NCI-H226 (cell line): ENCODE measurements around the gene CLBA1.
"Not testable (repeated sequence)": the region's sequence is repeated elsewhere in the genome, so short reads cannot be mapped to it uniquely, and the experiment has no call there.

Experiments used
- DNase-seq: peaks from one replicate; pipeline ENCODE4 v3.0.0-alpha.2; 2015

Gene CLBA1

DNA sequence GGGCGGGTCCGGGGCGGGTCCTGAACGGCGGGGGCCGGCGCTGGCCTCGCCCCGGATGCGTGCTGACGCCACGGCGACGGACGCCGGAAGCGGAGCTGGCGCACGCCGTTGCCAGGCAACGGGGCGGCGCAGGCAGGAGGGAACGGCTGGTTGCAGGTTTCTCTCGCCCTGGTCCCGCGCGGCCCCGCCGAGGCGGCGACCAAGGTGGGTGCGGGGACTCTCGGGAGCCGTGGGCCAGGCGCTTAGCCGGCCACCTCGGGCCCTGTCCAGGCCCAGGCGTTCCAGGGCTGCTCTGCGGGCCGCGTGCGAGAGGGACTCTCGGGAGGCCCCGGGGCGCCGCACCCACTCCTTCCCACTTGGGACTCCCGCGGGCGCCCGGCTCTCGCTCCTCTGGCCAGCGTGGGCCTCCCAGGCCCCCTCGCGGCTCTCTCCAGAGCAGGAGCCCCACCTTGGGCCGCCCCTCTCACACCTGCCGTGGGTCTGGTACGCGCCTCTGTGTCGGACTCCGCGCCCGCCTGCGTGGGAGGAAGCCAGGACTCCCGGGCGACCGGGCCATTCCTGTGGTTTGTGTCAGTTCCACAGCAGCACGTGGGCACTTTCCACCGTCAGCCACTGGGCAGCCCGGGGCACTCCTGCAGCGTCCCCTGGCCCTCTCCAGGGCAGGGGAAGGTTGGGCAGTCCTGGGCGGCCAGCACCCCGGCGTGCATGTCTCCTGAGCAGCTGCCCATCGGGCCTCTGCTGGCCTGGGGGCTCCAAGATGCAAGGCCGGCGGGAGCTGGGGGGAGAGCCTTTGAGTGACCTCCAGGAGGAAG lies at the start of gene CLBA1:
CLBA1 (plus strand) TSS at position 114 of the 812 bp plus-strand sequence; CDS start at position 758, 644 bp downstream.
- DNase-seq, result peak; percentile 89

DNA sequence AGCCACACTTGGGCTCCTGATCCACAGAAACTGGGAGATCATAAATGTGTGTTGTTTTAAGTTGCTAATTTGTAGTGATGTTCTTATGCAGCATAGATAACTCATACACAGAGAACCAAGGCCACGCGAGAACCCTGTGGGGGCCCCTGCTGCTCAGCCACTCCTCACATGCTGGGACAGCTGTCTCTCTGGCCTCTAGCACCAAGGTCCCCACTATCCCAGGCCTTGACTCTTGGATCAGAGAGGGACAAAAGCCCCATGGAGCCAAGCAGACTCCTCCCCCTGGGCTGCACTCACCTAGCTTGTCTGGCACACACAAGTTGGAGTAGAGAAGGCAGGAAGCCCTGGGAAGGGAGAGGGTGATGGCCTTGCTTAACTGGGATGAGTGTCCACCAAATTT lies 49.6 kb upstream of the CLBA1 start:
- no peak for DNase-seq

DNA sequence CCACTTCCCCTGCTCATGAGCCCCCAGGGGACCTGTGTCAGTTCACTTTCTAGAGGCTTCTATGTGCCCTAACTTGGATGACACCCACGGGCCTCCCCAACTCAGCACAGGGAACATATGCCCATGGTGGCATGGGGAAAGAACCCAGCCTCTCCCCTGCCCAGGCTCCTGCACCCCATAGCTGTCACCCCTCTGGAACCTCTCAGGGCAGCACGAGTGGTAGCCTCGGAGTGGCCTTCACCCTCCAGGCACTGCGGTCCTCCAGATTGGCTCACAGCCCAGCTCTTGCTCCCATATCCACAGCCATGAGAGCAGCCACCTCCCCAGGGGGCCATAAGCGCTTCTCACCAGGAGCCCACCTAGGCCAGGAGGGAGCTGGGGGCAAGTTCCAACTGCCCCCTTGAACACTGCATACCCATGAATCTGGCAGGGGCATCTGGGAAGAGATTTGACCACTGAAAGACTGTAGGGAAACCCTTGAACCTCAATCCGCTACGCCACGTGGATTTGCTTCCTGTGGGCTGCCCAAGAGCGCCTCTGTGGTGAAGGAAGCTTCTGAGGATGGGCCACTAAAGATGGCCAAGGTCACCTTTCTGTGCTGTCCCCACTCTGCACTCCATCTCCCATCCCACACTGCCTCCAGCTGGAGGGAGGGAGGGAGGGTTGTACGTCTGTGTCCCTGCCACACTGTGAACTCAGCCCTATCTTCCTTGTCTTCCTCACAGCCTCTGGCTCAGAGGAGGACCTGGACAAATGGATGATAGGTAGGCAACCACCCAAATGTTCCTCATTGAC lies 49.0 kb upstream of the CLBA1 start:
- DNase-seq, result no peak

DNA sequence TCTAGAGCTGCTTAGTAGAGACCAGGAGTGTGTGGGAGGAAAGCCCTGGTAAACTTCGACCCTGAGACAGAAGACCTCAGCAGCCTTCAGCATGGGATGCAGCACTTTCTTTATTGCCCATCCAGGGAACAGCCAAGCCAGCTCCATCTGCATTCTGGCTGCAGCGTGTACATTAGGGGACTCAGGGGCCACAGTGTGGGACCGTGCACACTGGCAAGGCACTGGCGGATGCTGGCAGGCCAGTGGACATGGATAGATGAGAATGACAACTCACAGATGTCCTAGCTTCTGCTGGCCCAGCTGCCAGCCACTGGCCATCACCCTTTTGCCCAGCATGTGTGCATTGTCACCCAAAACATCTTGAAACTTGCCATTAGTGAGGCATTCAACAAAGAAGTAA lies 48.4 kb upstream of the CLBA1 start:
- no peak for DNase-seq

DNA sequence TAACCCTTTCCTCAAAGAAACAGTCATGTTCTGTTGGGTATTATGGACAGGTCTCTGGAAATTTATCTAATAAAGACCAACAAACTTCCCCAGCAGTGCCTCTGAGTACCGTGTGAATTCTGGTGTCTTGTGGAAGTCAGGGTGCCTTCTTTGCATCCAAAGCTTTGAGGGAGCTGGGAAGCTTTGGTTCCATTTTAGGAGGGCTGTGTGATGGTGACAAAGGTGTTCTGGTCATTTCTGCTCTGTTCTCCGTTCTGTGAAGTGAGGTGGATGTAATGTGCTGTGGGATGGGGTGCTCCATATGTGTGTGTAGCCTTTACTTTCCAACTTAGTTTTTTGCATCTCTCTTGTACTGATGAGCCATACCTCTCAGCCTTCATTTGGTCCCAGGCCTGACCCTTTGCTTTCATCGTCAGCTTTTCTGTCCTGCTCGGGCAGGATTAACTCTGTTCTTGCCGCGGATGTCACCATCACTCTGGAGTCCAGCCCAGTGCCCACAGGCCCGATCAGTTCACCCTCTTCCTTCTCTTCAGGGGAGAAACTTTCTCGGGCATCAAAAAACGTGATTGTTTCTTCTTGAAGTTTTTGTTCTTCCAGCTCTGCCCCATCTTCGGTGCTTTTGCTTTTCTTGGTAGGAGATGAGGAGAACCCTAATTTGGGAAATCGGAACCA lies 47.8 kb upstream of the CLBA1 start:
- no peak for DNase-seq

DNA sequence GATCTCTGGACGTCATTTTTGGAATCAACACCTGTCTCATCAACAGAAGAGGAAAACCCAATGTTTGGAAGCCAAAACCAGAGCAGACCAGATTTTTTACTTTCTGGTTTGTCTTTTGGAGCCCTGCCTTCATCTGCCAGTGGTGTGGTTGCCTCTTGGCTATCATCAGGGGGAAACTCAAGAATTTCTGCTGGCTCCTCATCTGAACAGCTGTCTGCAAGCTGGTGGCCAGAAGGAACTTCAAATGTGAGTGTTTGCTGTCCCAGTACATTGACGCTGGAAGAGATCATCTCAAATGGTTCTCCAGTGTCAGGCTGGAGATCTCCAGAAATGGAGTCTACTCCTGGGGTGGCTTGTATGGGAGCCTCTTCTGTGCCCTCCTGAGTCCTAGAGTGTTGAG lies 47.2 kb upstream of the CLBA1 start:
- no peak for DNase-seq

DNA sequence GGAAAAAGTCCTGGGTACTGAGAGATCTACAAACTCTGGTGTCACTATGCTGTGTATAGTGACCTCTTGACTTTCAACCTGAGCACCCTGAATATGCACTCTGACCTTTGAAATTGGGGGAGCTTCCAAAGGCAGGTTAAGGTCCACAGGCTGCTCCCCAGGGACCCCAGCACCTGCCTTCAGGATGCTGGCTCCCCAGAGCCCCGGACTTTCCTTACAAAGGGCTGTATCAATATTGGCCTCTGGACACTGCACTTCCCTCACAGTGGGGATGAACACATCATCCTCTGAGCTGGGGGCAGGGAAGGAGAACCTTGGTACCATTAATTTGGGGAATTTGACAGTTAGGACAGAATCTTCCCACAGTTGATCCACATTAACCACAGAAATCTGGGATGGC lies 46.6 kb upstream of the CLBA1 start:
- DNase-seq, result no peak

DNA sequence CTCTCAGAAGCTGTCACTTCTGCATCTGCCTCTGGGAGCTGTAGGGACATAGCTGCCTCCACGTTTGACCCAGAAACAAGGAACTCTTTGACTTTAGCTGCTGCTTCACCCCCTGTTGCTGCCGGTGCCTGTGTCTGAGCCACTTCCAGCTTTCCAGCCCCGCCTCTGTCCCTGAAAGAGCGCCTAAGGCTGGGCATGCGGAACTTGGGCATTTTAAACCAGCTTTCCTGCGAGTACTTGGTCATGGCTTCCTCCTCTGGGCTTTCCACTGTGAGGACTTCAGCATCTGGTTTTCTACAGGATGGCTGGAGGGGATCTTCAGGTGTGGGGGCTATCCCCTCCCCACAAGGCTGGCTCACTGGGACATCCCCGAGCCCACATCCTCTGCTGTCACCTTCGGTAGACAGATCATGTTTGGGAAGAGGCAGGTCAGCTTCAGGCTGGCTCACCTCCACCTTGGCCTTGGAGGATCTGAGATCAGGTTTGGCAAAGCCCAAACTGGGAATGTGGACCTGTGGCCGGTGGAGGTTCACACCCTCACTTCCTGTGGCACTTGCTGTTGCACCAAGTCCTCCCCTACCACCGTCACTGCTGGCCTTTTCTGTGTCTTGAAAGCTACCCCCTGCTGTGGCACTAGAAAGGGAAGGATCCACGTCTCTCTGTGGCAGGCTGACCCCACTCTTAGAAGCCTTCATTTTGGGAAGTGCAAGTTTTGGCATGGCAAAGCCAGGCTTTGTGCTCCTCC lies 45.8 kb upstream of the CLBA1 start:
- DNase-seq, result no peak

DNA sequence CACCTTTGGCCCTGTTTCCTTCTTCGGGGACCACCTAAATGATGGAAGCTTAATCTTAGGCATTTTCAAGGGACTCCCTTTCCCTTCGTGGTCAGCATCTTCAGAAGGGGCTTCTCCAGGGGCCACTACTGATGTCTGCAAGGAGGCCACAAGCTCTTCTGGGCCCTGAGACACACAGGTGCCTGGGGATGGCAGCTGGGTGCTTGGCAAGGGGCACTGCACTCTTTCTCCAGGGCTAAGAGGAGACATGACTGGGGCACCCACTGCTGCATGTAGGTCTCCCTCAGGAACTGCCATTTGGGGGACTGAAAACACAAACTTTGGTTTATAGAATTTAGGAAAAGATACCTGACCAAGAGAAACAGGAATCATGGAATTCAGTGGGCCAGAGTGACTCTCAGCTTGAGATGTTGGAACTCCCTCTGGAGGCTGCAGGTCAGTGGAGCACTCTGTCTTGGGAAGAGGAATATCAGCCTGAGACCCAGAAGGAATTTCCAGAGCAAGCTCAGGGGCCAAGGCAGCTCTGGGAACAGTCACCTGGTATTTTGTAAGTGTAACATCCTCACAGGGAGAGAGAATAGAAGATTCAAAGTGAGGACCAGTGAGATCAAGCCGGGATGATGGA lies 45.0 kb upstream of the CLBA1 start:
- DNase-seq, result no peak

DNA sequence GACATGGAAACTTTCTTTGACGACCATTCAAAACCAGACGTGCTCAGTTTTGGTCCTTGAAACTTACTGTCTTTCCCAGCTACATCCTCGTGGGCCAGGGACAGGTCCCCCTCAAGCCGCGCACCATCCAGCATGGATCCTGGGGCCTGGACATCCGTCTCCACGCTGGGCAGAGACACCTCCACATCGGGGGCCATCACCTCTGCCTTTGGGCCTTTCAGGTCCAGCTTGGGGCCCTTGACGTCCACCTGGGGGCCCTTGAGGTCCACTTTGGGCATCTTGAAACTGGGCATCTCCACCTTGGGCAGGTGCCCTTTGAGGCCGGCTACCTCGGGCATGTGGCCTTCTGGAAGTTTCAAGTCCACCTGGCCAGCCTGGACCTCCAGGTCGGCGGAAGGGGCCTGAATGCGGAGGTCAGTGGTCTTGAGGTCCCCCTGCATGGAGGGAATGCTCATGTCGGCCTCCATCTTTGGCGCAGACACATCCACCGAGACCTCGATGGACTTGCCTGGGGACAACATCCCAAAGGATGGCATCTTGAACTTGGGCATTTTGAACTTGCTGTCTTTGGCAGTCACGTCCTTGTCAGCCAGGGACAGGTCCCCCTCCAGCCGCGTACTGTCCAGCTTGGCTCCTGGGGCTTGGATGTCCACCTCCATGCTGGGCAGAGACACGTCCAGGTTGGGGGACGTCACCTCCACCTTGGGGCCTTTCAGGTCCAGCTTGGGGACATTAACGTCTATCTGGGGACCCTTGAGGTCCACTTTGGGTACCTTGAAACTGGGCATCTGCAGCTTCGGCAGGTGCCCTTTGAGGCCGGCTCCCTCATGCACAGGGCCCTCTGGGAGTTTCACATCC lies 43.9 kb upstream of the CLBA1 start:
- no peak for DNase-seq

DNA sequence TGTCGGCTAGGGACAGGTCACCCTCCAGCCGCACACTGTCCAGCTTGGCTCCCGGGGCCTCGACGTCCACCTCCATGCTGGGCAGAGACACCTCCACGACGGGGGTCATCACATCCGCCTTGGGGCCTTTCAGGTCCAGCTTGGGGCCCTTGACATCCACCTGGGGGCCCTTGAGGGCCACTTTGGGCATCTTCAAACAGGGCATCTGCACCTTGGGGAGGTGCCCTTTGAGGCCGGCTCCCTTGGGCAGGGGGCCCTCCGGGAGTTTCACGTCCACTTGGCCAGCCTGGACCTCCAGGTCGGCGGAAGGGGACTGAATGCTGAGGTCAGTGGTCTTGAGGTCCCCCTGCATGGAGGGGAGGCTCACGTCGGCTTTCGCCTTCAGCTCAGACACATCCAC lies 43.0 kb upstream of the CLBA1 start:
- DNase-seq, result no peak

DNA sequence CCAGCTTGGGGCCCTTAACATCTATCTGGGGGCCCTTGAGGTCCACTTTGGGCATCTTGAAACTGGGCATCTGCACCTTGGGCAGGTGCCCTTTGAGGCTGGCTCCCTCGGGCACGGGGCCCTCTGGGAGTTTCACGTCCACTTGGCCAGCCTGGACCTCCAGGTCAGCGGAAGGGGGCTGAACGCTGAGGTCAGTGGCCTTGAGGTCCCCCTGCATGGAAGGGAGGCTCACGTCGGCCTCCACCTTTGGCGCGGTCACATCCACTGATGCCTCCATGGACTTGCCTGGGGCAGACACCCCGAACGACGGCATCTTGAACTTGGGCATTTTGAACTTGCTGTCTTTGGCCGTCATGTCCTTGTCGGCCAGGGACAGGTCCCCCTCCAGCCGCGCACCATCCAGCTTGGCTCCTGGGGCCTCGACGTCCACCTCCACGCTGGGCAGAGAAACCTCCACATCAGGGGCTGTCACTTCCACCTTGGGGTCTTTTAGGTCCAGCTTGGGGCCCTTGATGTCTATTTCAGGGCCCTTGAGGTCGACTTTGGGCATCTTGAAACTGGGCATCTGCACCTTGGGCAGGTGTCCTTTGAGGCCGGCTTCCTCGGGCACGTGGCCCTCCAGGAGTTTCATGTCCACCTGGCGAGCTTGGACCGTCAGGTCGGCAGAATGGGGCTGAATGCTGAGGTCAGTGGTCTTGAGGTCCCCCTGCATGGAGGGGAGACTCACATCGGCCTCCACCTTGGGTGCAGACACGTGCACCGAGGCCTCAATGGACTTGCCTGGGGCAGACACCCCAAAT lies 42.2 kb upstream of the CLBA1 start:
- DNase-seq, result not testable (repeated sequence)

DNA sequence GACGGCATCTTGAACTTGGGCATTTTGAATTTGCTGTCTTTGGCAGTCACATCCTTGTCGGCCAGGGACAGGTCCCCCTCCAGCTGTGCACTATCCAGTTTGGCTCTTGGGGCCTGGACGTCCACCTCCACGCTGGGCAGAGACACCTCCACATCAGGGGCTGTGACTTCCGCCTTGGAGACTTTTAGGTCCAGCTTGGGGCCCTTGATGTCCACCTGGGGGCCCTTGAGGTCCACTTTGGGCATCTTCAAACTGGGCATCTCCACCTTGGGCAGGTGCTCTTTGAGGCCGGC lies 41.6 kb upstream of the CLBA1 start:
- DNase-seq, result not testable (repeated sequence)

DNA sequence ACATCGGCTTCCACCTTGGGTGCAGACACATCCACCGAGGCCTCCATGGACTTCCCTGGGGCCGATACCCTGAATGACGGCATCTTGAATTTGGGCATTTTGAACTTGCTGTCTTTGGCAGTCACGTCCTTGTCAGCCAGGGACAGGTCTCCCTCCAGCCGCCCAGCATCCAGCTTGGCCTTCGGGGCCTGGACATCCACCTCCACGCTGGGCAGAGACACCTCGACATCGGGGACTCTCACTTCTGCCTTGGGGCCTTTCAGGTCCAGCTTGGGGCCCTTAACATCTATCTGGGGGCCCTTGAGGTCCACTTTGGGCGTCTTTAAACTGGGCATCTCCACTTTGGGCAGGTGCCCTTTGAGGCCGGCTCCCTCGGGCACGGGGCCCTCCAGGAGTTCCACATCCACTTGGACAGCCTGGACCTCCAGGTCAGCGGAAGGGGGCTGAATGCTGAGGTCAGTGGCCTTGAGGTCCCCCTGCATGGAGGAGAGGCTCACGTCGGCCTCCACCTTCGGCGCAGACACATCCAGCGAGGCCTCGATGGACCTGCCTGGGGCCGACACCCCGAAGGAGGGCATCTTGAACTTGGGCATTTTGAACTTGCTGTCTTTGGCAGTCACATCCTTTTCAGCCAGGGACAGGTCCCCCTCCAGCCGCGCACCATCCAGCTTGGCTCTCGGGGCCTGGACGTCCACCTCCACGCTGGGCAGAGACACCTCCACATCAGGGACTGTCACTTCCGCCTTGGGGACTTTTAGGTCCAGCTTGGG lies 41.0 kb upstream of the CLBA1 start:
- DNase-seq, result not testable (repeated sequence)

DNA sequence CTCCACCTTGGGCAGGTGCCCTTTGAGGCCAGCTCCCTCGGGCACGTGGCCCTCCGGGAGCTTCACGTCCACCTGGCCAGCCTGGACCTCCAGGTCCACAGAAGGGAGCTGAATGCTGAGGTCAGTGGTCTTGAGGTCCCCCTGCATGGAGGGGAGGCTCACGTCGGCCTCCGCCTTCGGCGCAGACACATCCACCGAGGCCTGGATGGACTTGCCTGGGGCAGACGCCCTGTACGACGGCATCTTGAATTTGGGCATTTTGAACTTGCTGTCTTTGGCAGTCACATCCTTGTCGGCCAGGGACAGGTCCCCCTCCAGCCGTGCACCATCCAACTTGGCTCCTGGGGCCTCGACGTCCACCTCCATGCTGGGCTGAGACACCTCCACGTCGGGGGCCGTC lies 40.3 kb upstream of the CLBA1 start:
- DNase-seq, result not testable (repeated sequence)

DNA sequence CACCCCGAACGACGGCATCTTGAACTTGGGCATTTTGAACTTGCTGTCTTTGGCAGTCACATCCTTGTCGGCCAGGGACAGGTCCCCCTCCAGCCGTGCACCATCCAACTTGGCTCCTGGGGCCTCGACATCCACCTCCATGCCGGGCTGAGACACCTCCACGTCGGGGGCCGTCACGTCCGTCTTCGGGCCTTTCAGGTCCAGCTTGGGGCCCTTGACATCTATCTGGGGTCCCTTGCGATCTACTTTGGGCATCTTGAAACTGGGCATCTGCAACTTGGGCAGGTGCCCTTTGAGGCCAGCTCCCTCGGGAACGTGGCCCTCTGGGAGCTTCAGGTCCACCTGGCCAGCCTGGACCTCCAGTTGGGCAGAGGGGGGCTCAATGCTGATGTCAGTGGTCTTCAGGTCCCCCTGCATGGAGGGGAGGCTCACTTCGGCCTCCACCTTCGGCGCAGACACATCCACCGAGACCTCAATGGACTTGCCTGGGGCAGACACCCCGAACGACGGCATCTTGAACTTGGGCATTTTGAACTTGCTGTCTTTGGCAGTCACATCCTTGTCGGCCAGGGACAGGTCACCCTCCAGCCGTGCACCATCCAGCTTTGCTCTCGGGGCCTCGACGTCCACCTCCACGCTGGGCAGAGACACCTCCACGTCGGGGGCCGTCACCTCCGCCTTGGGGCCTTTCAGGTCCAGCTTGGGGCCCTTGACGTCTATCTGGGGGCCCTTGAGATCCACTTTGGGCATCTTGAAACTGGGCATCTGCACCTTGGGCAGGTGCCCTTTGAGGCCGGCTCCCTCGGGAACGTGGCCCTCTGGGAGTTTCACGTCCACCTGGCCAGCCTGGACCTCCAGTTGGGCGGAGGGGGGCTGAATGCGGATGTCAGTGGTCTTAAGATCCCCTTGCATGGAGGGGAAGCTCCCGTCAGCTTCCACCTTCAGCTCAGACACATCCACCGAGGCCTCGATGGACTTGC lies 39.3 kb upstream of the CLBA1 start:
- DNase-seq, result not testable (repeated sequence)

DNA sequence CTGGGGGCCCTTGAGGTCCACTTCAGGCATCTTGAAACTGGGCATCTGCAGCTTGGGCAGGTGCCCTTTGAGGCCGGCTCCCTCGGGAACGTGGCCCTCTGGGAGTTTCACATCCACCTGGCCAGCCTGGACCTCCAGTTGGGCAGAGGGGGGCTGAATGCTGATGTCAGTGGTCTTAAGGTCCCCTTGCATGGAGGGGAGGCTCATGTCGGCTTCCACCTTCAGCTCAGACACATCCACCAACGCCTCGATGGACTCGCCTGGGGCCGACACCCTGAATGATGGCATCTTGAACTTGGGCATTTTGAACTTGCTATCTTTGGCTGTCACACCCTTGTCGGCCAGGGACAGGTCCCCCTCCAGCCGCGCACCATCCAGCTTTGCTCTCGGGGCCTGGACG lies 38.4 kb upstream of the CLBA1 start:
- DNase-seq, result not testable (repeated sequence)

DNA sequence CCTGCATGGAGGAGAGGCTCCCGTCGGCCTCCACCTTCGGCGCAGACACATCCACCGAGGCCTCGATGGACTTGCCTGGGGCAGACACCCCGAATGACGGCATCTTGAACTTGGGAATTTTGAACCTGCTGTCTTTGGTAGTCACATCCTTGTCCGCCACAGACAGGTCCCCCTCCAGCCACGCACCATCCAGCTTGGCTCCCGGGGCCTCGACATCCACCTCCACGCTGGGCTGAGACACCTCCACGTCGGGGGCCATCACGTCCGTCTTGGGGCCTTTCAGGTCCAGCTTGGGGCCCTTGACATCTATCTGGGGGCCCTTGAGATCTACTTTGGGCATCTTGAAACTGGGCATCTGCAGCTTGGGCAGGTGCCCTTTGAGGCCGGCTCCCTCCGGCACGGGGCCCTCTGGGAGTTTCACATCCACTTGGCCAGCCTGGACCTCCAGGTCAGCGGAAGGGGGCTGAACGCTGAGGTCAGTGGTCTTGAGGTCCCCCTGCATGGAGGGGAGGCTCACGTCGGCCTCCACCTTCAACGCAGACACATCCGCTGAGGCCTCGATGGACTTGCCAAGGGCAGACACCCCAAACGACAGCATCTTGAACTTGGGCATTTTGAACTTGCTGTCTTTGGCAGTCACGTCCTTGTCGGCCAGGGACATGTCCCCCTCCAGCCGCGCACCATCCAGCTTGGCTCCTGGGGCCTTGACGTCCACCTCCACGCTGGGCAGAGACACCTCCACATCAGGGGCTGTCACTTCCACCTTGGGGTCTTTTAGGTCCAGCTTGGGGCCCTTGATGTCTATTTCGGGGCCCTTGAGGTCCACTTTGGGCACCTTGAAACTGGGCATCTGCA lies 37.5 kb upstream of the CLBA1 start:
- DNase-seq, result not testable (repeated sequence)
